GM12874 (cell line): Measurements from ENCODE around the gene FAM131A.

Experiments used
- TF ChIP-seq, protein P1 (sequence below): IDR thresholded peaks from 2 replicates; pipeline ENCODE4 v1.5.1; 2011; ENCODE audit warnings: low read depth, mild to moderate bottlenecking, control low read depth, low read length, moderate library complexity; ENCODE audit not compliant: insufficient read depth

Gene FAM131A

GRCh38 chr3:184368586-184369183 is 31.3 kb downstream of the FAM131A start:
- TF ChIP-seq, protein P1, sequence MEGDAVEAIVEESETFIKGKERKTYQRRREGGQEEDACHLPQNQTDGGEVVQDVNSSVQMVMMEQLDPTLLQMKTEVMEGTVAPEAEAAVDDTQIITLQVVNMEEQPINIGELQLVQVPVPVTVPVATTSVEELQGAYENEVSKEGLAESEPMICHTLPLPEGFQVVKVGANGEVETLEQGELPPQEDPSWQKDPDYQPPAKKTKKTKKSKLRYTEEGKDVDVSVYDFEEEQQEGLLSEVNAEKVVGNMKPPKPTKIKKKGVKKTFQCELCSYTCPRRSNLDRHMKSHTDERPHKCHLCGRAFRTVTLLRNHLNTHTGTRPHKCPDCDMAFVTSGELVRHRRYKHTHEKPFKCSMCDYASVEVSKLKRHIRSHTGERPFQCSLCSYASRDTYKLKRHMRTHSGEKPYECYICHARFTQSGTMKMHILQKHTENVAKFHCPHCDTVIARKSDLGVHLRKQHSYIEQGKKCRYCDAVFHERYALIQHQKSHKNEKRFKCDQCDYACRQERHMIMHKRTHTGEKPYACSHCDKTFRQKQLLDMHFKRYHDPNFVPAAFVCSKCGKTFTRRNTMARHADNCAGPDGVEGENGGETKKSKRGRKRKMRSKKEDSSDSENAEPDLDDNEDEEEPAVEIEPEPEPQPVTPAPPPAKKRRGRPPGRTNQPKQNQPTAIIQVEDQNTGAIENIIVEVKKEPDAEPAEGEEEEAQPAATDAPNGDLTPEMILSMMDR, result no peak

DNA sequence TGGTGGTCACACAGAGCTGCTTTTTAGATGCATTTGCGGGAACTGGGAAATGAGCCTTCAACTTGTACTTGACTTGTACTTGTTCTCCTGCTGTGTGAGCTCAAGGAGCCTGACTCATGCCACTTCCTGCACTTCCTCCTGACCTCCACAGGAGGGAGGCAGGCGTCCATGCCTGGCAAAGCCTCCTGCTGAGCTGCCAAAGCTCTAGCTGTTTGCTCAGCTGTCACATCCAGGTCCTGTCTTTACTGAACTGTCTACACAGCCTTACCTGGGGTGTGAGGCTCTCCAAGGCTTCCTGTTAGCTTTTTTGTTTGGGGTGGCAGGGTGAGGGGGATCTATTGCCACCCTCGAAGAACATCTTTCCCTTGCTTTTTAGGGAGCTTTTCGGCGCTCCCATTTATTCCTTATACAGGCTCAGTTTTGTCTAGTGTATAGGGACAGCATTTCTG is 34.2 kb downstream of the FAM131A start:
- TF ChIP-seq, protein P1, result peak; percentile 89

DNA sequence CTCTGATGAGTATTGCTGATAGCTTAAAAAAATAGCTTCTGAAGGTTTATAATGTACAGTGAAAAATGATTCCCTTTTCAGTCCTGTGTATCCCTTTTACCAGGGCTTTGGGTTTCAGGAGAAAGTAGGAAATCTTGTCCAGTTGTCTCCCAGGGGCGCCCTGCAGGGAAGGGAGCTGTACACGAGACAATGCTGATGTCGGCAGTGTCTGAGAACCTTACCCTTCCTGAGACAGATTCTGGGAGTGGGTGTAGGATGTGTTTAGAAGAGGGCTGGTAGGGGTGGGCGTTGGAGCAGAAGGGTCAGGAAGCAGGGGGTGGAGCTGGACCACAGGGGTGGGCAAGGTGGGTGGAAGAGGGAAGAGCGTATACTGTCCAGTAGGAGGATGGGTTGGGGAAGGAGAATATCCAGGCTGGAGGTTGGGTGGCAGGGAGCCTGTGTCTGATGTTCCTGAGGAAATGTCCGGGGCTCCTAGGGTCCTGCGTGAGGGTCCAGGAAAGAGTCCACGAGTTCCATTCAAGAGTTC is 35.0 kb downstream of the FAM131A start:
- TF ChIP-seq, protein P1, result no peak

DNA sequence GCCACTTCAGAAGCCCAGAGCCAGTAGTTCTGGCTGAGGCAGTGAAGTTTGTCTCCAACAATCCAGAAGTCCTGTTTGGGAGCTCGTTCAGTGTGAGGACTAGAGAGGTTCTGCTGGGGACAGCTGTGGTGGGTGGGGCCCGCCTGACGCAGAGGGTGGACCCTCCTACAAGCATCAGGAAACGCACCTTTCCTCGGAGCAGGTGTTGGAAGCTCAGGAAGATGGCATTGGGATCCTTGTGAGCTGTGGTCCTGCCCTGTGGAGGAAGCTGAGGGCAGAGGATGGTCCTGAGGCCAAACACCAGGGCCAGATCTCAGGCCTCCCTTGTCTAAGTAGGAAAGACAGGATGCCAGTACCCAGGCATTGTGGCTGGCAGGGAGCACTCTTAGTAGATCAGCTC is 35.5 kb downstream of the FAM131A start:
- TF ChIP-seq, protein P1, result no peak

DNA sequence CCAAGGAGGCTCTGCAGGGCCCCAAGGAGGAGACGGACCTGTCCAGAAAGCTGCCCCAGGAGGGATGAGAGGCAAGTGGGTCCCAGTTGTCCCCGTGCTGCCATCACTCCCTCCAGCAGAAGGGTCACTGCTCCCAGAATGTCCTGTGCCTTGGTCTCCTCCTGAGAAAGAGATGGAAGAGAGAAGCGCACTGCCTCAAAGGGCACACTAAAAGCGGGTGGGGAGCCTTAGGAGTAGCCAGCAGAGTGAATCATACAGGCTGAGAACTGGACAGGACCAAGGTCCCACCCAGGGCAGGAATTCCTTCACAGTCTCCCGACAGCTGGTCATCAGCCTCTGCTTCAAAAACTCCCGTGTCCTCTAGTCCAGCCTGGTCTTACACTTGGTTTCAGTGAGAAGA is 36.0 kb downstream of the FAM131A start:
- TF ChIP-seq, protein P1, result no peak

- TF ChIP-seq, protein P1, result no peak
These were observed 38.5 kb downstream of the FAM131A start for GRCh38 chr3:184375747-184376461.

DNA sequence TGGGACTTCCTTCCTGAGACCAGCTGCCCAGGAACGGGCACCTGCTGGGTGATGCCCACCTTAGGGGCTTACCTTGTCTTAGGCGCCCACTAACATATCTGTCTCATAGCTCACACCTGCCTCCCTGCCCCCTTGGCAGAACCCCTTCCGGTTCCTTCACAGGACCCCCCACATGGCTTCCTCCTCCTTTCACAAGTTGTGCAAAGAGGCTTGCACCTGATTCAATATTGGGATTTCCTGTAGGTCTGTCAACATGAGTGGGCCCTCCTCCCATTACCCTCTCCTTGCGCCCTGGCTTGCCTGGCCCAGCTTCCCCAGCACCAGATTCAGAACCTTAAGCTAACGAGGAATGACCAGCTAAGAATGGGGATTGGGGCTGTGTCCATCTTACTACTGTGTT is 40.0 kb downstream of the FAM131A start:
- TF ChIP-seq, protein P1, result no peak
